Spleen (tissue), 11 donors: ENCODE results near the gene GOLGA8S. TPM values are rescaled to one million over a fixed set of nuclear protein-coding genes. Genes with fewer than 3 reads are reported as not detected.
"Not testable (repeated sequence)": the region's sequence is repeated elsewhere in the genome, so short reads cannot be mapped to it uniquely, and the experiment has no call there.

Experiments used
- DNase-seq: peaks from one replicate; pipeline ENCODE4 v3.0.0-alpha.2; 2020
- H3K27ac ChIP-seq, 8 donors: fragments of 200-600 bp; sonication (generic) in 7 of 8; 1 replicate in 4 of 8; 2 replicates in 4 of 8; pipeline versions ENCODE4 v1.5.0 to v1.8.0; 2016 to 2021; ENCODE audit warnings: inconsistent platforms in 4 of 8, mild to moderate bottlenecking in 4 of 8, moderate library complexity in 1 of 8
- H3K27me3 ChIP-seq, 7 donors: fragments of 200-600 bp; sonication (generic) in 6 of 7; replicated peaks in 1 of 7; 1 replicate in 4 of 7; 2 replicates in 3 of 7; pipeline versions ENCODE4 v1.5.0 to v1.8.0; 2016 to 2021; ENCODE audit warnings: inconsistent platforms in 3 of 7, mild to moderate bottlenecking in 1 of 7
- H3K36me3 ChIP-seq, 6 donors: fragments of 200-600 bp; sonication (generic) in 5 of 6; 1 replicate in 4 of 6; 2 replicates in 2 of 6; pipeline versions ENCODE4 v1.5.0 to v1.8.0; 2016 to 2021; ENCODE audit warnings: inconsistent platforms in 2 of 6
- H3K4me1 ChIP-seq, 6 donors: fragments of 200-600 bp; sonication (generic) in 5 of 6; 1 replicate in 3 of 6; 2 replicates in 3 of 6; pipeline versions ENCODE4 v1.5.0 to v1.8.0; 2016 to 2021; ENCODE audit warnings: inconsistent platforms in 3 of 6
- H3K4me3 ChIP-seq, 8 donors: fragments of 200-600 bp; sonication (generic) in 7 of 8; 1 replicate in 4 of 8; 2 replicates in 4 of 8; pipeline versions ENCODE4 v1.5.0 to v1.8.0; 2016 to 2021; ENCODE audit warnings: inconsistent platforms in 4 of 8, mild to moderate bottlenecking in 4 of 8, moderate library complexity in 2 of 8
- H3K9me3 ChIP-seq, 8 donors: fragments of 200-600 bp; sonication (generic) in 7 of 8; 1 replicate in 4 of 8; 2 replicates in 4 of 8; pipeline versions ENCODE4 v1.5.0 to v1.8.0; 2016 to 2021; ENCODE audit warnings: inconsistent platforms in 4 of 8
- POLR2A ChIP-seq, 3 donors: fragments of 450-650 bp; IDR thresholded peaks; one replicate each; pipeline ENCODE4 v1.5.1; 2017; ENCODE audit warnings: antibody characterized with exemption in 3 of 3, mild to moderate bottlenecking in 1 of 3
- POLR2AphosphoS5 ChIP-seq, 3 donors: sonication (generic); formaldehyde crosslinking; IDR thresholded peaks; one replicate each; pipeline ENCODE4 v1.5.1; 2017; ENCODE audit warnings: antibody characterized with exemption in 3 of 3
- WGBS, 5 donors: extraction: QIAGEN DNeasy Blood & Tissue Kit in 3 of 5; methylation state at CpG; one replicate each; pipeline versions ENCODE4 v1.1.5 to v1.1.7; 2013 to 2018; 5-methylcytosine and 5-hydroxymethylcytosine counted together
- intact Hi-C: fragments of 100-400 bp; cut with DNase I; formaldehyde crosslinking; loops from one replicate; pipeline ENCODE4 v1.15.0; 2023; ENCODE audit warnings: low total_unique reads
- polyA plus RNA-seq, 3 donors: library from polyadenylated mRNA; stranded (reverse); fragments of 200-250 nt; gene quantifications; one replicate each; pipeline ENCODE4 v1.2.1, GENCODE V29; 2013
- small RNA-seq, 4 donors: library from RNA; depleted of rRNA; stranded (forward); fragments of <200 nt; gene quantifications; one replicate each; pipeline ENCODE3, GENCODE V24; 2016
- total RNA-seq, 7 donors: library from RNA; depleted of rRNA in 3 of 7; stranded (reverse); fragments of >200 nt in 3 of 7; fragmentation: NEBNext Ultra II Directional in 4 of 7; extraction: Animal tissue kit (Norgen Biotek cat#: 25700) in 4 of 7; gene quantifications; one replicate each; pipeline versions ENCODE4 v1.1.0 to v1.2.1, GENCODE V29; 2016 to 2021
- TF ChIP-seq, protein P1 (sequence below), 11 experiments: fragments of 200-600 bp in 7 of 11; fragments of 450-650 bp in 4 of 11; sonication (generic) in 4 of 11; IDR thresholded peaks in 8 of 11; conservative IDR thresholded peaks in 3 of 11; 1 replicate in 7 of 11; 2 replicates in 4 of 11; pipeline versions ENCODE4 v1.4.0 to v1.8.0; 2016 to 2021; ENCODE audit warnings: antibody characterized with exemption in 11 of 11, inconsistent platforms in 4 of 11, mild to moderate bottlenecking in 1 of 11
- donor health status: healthy with polysubstance abuse.
- donor health status: DM: no; HTN: no; CAD: no; lungs with moderate emphysema.
- donor health status: DM: no; HTN: no; CAD: no.
- donor health status: Bipolar disorder and iron deficiency.
- donor health status: healthy.
- donor health status: DM: no; HTN: no; CAD: no.
- donor health status: DM: yes; HTN: yes; CAD: no.

GOLGA8S gene
- total and polyA plus RNA-seq, 10 donors, result 0.07 to 0.70 (median 0.38) TPM; not detected in 1

GRCh38 chr15:23402544-23402943, 48.0 kb downstream of the GOLGA8S start:
- WGBS, 5 donors, result 59 to 83% (median 79%) methylated on average over 3 to 5 of the region's 5 CpGs
- Histone ChIP-seq H3K4me3 (no peak overlapping the region), H3K36me3 (no peaks in the 10 kb centered on the region), H3K9me3 (peaks cover 0 to 11% (median 0%) of the 10 kb centered on the region in 8 donors), H3K27ac (no peak overlapping the region), H3K27me3 (peaks cover 0 to 16% (median 0%) of the 10 kb centered on the region in 7 donors), H3K4me1 (no peaks in the 10 kb centered on the region)
- TF ChIP-seq POLR2AphosphoS5 (IDR thresholded peaks at IDR 0.05), result no peak
- TF ChIP-seq, protein P1, sequence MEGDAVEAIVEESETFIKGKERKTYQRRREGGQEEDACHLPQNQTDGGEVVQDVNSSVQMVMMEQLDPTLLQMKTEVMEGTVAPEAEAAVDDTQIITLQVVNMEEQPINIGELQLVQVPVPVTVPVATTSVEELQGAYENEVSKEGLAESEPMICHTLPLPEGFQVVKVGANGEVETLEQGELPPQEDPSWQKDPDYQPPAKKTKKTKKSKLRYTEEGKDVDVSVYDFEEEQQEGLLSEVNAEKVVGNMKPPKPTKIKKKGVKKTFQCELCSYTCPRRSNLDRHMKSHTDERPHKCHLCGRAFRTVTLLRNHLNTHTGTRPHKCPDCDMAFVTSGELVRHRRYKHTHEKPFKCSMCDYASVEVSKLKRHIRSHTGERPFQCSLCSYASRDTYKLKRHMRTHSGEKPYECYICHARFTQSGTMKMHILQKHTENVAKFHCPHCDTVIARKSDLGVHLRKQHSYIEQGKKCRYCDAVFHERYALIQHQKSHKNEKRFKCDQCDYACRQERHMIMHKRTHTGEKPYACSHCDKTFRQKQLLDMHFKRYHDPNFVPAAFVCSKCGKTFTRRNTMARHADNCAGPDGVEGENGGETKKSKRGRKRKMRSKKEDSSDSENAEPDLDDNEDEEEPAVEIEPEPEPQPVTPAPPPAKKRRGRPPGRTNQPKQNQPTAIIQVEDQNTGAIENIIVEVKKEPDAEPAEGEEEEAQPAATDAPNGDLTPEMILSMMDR (IDR thresholded peaks at IDR 0.05 in 8 of 11, conservative IDR thresholded peaks at IDR 0.05 in 3 of 11), result no peak
- no peak for TF ChIP-seq POLR2A (IDR thresholded peaks at IDR 0.05)
- intact Hi-C loops, result no loop called here
- DNase-seq, result no peak

GRCh38 chr15:23403550-23403949, 49.0 kb downstream of the GOLGA8S start:
- Histone ChIP-seq H3K27me3 (peaks cover 0 to 16% (median 0%) of the 10 kb centered on the region in 7 donors), H3K36me3 (no peaks in the 10 kb centered on the region), H3K4me1 (no peaks in the 10 kb centered on the region), H3K9me3 (peaks cover 0 to 16% (median 0%) of the 10 kb centered on the region in 8 donors), H3K4me3 (no peak overlapping the region), H3K27ac (no peak overlapping the region)
- WGBS, 5 donors, result 74 to 82% (median 76%) methylated on average over 4 of the region's 4 CpGs
- intact Hi-C loops, result no loop called here
- TF ChIP-seq, protein P1 (IDR thresholded peaks at IDR 0.05 in 8 of 11, conservative IDR thresholded peaks at IDR 0.05 in 3 of 11), result no peak
- TF ChIP-seq POLR2A (IDR thresholded peaks at IDR 0.05) (no peak), POLR2AphosphoS5 (IDR thresholded peaks at IDR 0.05) (no peak)
- no peak for DNase-seq

- TF ChIP-seq, protein P1 (IDR thresholded peaks at IDR 0.05 in 8 of 11, conservative IDR thresholded peaks at IDR 0.05 in 3 of 11), result no peak
- TF ChIP-seq POLR2AphosphoS5 (IDR thresholded peaks at IDR 0.05) (no peak), POLR2A (IDR thresholded peaks at IDR 0.05) (no peak)
- no peak overlapping the region for H3K4me3 ChIP-seq
- H3K27ac ChIP-seq, result no peak overlapping the region
- no peaks in the 10 kb centered on the region for H3K4me1 ChIP-seq
- intact Hi-C loops, result no loop called here
- no peak for DNase-seq
- peaks cover 0 to 6% (median 0%) of the 10 kb centered on the region in 8 donors for H3K9me3 ChIP-seq
- 80 to 88% (median 83%) methylated on average over 10 of the region's 10 CpGs for WGBS, 5 donors
- H3K36me3 ChIP-seq, result no peaks in the 10 kb centered on the region
- H3K27me3 ChIP-seq, result no peaks in the 10 kb centered on the region
Observed at GRCh38 chr15:23411841-23412240, 57.3 kb downstream of the GOLGA8S start.

DNA sequence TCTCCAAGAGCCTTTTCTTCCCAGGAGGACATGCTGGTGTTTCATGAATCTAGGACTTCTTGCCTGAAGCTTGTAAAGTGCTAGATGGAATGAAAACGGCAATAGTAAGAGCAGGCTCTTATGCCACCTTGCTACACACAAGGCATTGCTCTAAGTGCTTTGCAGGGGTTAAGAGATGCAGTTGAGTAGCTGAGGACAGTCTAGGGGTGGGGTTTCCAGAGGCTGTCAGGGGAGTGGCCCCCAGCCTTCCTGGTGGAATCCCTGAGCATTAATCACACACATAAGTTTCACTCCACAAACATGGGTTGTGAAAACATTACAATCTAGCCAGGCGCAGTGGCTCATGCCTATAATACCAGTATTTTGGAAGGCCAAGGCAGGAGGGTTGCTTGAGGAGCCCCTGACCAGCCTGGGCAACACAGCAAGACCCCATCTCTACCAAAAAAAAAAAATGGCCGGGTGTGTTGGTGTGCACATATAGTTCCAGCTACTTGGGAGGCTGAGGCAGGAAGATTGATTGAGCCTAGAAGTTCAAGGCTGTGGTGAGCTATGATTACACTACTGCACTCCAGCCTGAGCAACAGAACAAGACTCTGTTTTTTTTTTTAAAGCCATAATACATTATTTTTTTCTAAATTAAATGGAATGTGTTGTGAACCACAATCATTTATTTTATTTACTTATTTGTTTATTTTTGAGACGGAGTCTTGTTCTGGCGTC, 58.5 kb downstream of the GOLGA8S start:
- intact Hi-C loops, result not testable (repeated sequence)

More for the DNA sequence above, 58.5 kb downstream of the GOLGA8S start:
- not testable (repeated sequence) for H3K9me3 ChIP-seq, H3K27me3 ChIP-seq, H3K4me3 ChIP-seq, H3K4me1 ChIP-seq, H3K36me3 ChIP-seq, H3K27ac ChIP-seq
- 82 to 89% (median 84%) methylated on average over 5 of the region's 5 CpGs for WGBS, 5 donors
- peak; percentile 22 for DNase-seq

Small RNA genes lying within 50 kb of the gene (small RNA-seq; reads per million reads assigned to genes)
- gene RN7SL536P, result 0 reads per million in 4 donors

Other genes with a start within 250 kb of the GOLGA8S start
- gene GOLGA6L1, start 217.9 kb upstream of the GOLGA8S start, total RNA-seq, result not detected
- gene GOLGA6L1, start 217.9 kb upstream of the GOLGA8S start, polyA plus RNA-seq, result under 1 TPM in 1 of 3 donors, not detected in 2; 0.02 TPM
- not detected for gene GOLGA6L26, start 20.6 kb upstream of the GOLGA8S start, total RNA-seq
- not detected for gene GOLGA6L26, start 20.6 kb upstream of the GOLGA8S start, polyA plus RNA-seq
- not detected for gene GOLGA6L2, start 92.5 kb downstream of the GOLGA8S start, total RNA-seq
- gene GOLGA6L2, start 92.5 kb downstream of the GOLGA8S start, polyA plus RNA-seq, result not detected
- gene MKRN3, start 210.9 kb downstream of the GOLGA8S start, total RNA-seq, result 1 to 10 TPM in 3 of 7 donors, under 1 TPM in 3, not detected in 1; 0.32 to 3.5 (median 0.96) TPM
- gene MKRN3, start 210.9 kb downstream of the GOLGA8S start, polyA plus RNA-seq, result under 1 TPM; 0.26 to 0.64 (median 0.39) TPM